ENCODE data around the gene NPW.

The NPW gene

DNA sequence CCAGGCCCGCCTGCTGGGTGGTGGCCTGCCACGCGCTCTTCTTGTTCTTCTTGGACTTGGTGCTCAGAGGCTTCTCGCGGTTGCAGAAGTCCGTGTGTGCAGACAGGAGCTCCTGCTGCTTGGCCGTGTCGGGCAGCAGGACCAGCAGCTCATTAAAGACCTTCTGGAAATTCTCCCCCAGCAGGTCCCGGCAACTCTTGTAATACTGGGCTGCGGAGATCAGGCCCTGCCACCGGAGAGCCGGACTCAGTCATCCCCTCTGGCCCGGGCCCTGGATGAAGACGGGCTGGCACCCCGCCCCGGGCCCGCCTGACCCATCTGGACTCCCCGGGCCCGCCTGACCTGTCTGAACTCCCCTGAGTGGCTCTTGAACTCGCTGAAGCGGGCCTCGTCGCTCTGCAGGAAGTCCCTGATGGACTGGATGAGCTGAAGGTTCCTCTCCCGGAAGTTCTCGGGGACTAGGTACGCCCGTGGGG, 21.2 kb upstream of the NPW start:
- intact Hi-C loops (cut with DNase I; ENCODE audit: low total_unique reads) = no loop called here
- Histone ChIP-seq H3K36me3 (peaks cover 57 to 68% (median 59%) of the 10 kb centered on the region in 3 donors), H3K4me1 (no peaks in the 10 kb centered on the region), H3K27ac (no peak overlapping the region), H3K4me3 (no peak overlapping the region), H3K27me3 (no peaks in the 10 kb centered on the region), H3K9me3 (no peaks in the 10 kb centered on the region)
- no peak for DNase-seq
- TF ChIP-seq, protein P1, sequence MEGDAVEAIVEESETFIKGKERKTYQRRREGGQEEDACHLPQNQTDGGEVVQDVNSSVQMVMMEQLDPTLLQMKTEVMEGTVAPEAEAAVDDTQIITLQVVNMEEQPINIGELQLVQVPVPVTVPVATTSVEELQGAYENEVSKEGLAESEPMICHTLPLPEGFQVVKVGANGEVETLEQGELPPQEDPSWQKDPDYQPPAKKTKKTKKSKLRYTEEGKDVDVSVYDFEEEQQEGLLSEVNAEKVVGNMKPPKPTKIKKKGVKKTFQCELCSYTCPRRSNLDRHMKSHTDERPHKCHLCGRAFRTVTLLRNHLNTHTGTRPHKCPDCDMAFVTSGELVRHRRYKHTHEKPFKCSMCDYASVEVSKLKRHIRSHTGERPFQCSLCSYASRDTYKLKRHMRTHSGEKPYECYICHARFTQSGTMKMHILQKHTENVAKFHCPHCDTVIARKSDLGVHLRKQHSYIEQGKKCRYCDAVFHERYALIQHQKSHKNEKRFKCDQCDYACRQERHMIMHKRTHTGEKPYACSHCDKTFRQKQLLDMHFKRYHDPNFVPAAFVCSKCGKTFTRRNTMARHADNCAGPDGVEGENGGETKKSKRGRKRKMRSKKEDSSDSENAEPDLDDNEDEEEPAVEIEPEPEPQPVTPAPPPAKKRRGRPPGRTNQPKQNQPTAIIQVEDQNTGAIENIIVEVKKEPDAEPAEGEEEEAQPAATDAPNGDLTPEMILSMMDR (IDR thresholded peaks at IDR 0.05) = no peak

DNA sequence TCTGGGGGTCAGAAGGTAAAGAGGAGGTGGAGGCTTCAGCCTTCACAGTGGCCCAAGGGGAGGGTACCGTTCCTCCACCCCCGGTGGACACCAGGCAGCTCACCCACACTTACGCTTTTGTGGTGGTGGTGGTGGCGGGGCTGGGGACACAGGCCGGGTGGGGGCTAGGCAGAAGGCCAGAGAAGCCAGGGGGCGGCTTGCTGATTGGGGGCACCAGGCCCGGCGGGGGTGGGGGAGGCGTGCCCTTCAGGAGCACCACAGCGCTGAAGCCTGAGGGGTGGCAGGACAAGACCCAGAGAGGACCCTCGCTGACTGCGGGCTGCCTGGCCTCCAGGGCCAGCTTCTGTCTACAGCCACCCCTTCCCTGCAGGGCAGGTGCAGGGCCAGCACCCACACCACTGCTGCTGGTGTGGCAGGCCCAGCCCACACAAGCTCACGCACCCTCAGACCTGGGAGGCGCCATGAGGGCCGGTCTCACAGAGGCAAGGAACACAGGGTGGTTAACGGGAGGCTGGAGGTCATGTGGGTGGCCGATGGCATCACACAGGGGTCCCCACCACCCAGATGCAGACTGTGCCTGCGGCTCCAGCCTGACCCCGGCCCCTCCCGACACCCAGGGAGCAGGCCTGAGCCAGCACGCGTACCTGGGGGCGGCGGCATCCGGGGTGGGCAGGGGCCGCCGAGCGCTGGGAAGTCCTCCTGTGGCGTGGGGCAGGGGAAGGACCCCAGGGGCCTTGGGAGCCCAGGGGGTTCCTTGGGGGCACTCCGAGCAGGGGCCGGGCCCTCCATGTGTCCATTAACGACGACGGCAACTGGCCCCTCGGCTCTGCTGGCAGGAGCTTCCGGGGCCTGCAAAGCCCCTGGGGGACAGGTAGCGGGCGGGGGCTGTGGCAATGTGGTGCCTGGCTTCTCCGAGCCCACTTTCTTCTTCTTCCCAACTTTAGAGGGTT, 20.5 kb upstream of the NPW start:
- Histone ChIP-seq H3K27ac (no peak overlapping the region), H3K4me3 (no peak overlapping the region), H3K27me3 (no peaks in the 10 kb centered on the region), H3K9me3 (no peaks in the 10 kb centered on the region), H3K4me1 (peaks cover 0 to 7% (median 5%) of the 10 kb centered on the region in 4 donors), H3K36me3 (peaks cover 59 to 71% (median 60%) of the 10 kb centered on the region in 3 donors)
- TF ChIP-seq, protein P1 (IDR thresholded peaks at IDR 0.05) = no peak
- intact Hi-C loops (cut with DNase I; ENCODE audit: low total_unique reads) = no loop called here
- DNase-seq = no peak

DNA sequence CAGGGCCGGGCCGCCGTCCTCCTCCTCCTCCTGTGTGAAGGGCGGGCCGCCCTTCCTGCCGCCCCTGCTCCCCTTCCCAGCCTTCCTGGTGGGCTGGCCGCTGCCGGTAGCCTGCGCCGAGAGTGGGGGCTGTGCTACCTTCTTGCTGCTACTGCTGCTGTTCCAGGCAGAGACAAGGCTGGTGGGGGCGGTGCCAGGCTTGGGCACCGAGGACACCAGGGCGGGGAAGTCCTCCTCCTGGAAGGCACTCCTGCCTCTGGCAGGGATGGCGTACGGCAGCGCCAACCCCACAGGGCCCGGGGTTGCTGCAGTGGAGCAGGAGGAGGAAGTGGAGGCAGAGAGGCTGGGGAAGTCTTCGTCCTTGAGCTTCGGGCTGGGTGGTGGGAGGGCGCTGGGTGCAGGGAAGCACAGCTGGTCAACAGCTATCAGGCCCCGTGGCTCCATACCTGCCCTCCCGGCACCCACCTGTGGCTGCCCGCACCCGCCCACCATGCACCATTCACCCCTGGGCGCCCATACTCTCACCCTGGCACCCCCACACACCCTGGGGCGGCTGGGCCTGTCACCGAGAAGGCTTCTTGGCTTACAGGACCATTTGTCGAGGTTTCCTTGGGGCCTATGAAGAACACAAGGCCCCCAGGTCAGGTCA, 19.6 kb upstream of the NPW start:
- intact Hi-C loops (cut with DNase I; ENCODE audit: low total_unique reads) = no loop called here
- Histone ChIP-seq H3K4me1 (peaks cover 0 to 15% (median 12%) of the 10 kb centered on the region in 4 donors), H3K27ac (no peak overlapping the region), H3K36me3 (peaks cover 59 to 71% (median 60%) of the 10 kb centered on the region in 3 donors), H3K4me3 (no peak overlapping the region), H3K9me3 (no peaks in the 10 kb centered on the region), H3K27me3 (no peaks in the 10 kb centered on the region)
- TF ChIP-seq, protein P1 (IDR thresholded peaks at IDR 0.05) = no peak
- no peak for DNase-seq

DNA sequence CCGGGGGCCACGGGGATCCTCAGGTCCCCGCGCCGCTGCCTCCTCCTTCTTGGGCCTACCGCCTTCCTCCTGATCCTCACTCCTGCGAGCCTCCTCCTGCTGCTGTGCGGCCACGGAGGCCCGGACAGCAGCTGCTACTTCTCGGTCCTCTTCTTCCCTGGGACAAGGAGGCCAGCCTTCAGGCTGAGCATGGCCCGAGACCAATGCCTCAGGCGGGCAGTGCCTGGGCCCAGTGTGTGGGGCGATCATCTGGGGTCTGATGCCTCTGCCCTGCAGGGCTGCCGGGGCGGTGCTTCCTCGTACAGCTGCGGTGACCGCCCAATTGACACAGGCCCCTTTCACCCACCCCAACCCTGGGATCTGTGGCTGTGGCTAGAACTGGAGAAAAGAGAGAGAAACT, 18.6 kb upstream of the NPW start:
- TF ChIP-seq, protein P1 (IDR thresholded peaks at IDR 0.05) = no peak
- Histone ChIP-seq H3K9me3 (no peaks in the 10 kb centered on the region), H3K27ac (no peak overlapping the region), H3K36me3 (peaks cover 59 to 75% (median 60%) of the 10 kb centered on the region in 3 donors), H3K4me1 (peaks cover 0 to 26% (median 22%) of the 10 kb centered on the region in 4 donors), H3K4me3 (no peak overlapping the region), H3K27me3 (no peaks in the 10 kb centered on the region)
- intact Hi-C loops (cut with DNase I; ENCODE audit: low total_unique reads) = no loop called here
- DNase-seq = no peak

DNA sequence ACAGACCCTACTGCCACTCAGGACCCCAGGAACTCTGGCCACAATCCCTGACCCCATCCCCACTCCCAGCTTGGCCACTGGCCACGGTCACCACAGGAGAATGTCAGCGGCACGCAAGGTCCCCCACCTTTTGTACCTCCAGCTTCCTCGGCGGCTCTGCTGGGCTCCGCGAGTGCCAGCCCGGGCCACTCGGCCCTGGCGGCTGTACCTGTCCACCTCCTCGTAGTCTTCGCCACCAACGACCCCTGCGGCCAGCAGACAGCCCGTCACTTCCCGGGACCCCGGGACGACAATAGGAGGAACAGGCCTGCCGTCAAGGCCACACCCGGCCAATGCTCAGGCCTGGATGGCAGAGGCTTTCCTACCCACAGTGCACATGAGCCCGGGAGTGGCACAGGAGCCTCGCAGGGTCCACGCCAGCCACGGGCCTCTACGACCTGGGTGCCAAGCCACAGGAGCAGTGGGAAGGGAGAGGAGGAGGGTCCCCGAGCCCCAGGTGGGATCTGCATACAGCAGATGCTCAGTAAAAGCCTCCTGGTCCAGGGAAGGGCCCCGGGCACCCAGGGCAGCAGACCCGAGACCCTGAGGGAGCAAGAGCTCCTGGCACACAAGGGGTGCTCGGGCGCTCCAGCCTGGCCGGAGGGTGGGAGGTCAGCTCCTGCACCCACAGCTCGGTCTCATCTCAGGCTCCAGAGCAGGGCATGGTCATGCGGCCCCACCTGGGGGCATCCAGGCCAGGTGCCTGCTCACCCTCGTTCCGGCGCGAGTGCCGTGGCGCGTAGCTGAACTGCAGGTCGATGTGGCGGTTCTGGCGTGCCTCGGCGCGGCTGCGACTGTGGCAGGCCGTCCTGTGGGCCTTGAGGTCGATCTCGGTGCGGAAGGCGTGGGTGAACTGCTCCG, 17.9 kb upstream of the NPW start:
- H3K27ac ChIP-seq = no peak overlapping the region
- DNase-seq = no peak
- intact Hi-C loops (cut with DNase I; ENCODE audit: low total_unique reads) = no loop called here
- TF ChIP-seq, protein P1 (IDR thresholded peaks at IDR 0.05) = no peak
- H3K4me1 ChIP-seq = peaks cover 0 to 32% (median 27%) of the 10 kb centered on the region in 4 donors
- H3K27me3 ChIP-seq = no peaks in the 10 kb centered on the region
- peaks cover 59 to 74% (median 60%) of the 10 kb centered on the region in 3 donors for H3K36me3 ChIP-seq
- H3K9me3 ChIP-seq = no peaks in the 10 kb centered on the region
- H3K4me3 ChIP-seq = no peak overlapping the region
